HG02938 (cell line): ENCODE results near the gene DHX29.

Source experiments
- ATAC-seq: cut with Tn5 transposase; IDR thresholded peaks from one replicate; pipeline ENCODE4 v1.9.1; 2021; ENCODE audit warnings: mild to moderate bottlenecking, moderate library complexity; ENCODE audit not compliant: unreplicated experiment

DHX29 gene

GRCh38 chr5:55211184-55211874, 96.2 kb downstream of the DHX29 start:
- no peak for ATAC-seq
